GM19324 (cell line): ENCODE results near the gene PIGH.
"Not testable (repeated sequence)": the region's sequence is repeated elsewhere in the genome, so short reads cannot be mapped to it uniquely, and the experiment has no call there.

ENCODE experiments used
- ATAC-seq: cut with Tn5 transposase; IDR thresholded peaks from one replicate; pipeline ENCODE4 v1.9.1; 2021; ENCODE audit warnings: mild to moderate bottlenecking, moderate library complexity; ENCODE audit not compliant: unreplicated experiment, low FRiP score

The PIGH gene

GRCh38 chr14:67555518-67556090 lies 44.5 kb downstream of the PIGH start:
- ATAC-seq, result no peak

- no peak for ATAC-seq
Observed at GRCh38 chr14:67554341-67554740, 45.7 kb downstream of the PIGH start.

GRCh38 chr14:67553547-67553946 lies 46.5 kb downstream of the PIGH start:
- no peak for ATAC-seq

GRCh38 chr14:67551940-67552339 lies 48.1 kb downstream of the PIGH start:
- no peak for ATAC-seq

- no peak for ATAC-seq
Observed at GRCh38 chr14:67551123-67551522, 48.9 kb downstream of the PIGH start.

GRCh38 chr14:67549734-67550133 lies 50.3 kb downstream of the PIGH start:
- no peak for ATAC-seq

GRCh38 chr14:67547224-67547780 lies 52.8 kb downstream of the PIGH start:
- ATAC-seq, result no peak

- ATAC-seq, result no peak
Observed at GRCh38 chr14:67544590-67544989, 55.5 kb downstream of the PIGH start.

- not testable (repeated sequence) for ATAC-seq
Observed at GRCh38 chr14:67542620-67543019, 57.4 kb downstream of the PIGH start.

GRCh38 chr14:67541448-67542387 lies 58.4 kb downstream of the PIGH start:
- no peak for ATAC-seq
